Measurements from ENCODE around the gene KIF7. TPM values are rescaled to one million over a fixed set of nuclear protein-coding genes. Genes with fewer than 3 reads are reported as not detected.

Gene KIF7
- total and polyA plus RNA-seq, 2 of the 4 experiments (the other 2 are of a cell fraction) = 5.0 to 9.0 TPM

GRCh38 chr15:89646416-89647141 lies 8.7 kb downstream of the KIF7 start (continued):
- no peak for TF ChIP-seq BHLHE40 (IDR thresholded peaks at IDR 0.05; ENCODE audit: low read depth, low read length)

- H3K56ac ChIP-seq (ENCODE audit: extremely low read depth, insufficient read depth, low read length) = no peak overlapping the region
- no peak overlapping the region for H4K91ac ChIP-seq (ENCODE audit: insufficient read depth, low read depth, low read length)
- H3K18ac ChIP-seq (ENCODE audit: low read depth, low read length) = no peak overlapping the region
- H3K4ac ChIP-seq (ENCODE audit: low read depth, low read length) = no peak overlapping the region
- no peaks in the 10 kb centered on the region for H3K27me3 ChIP-seq (ENCODE audit: control insufficient read depth, insufficient read depth, low read length)
- no peak overlapping the region for H2BK5ac ChIP-seq (ENCODE audit: low read depth, low read length, poor library complexity, severe bottlenecking)
- peaks cover 37% of the 10 kb centered on the region for H3K36me3 ChIP-seq (ENCODE audit: control insufficient read depth, insufficient read depth, low read length)
- no peak overlapping the region for H2BK120ac ChIP-seq (ENCODE audit: low read depth, low read length)
- H3K79me1 ChIP-seq (ENCODE audit: low read depth in 1 of 2, low read length in 2 of 2) = peaks cover 3 to 13% of the 10 kb centered on the region in 2 experiments; a peak in 1 of 4 replicates
- H3K9me3 ChIP-seq (ENCODE audit: control insufficient read depth, insufficient read depth, low read length) = no peaks in the 10 kb centered on the region
- H4K8ac ChIP-seq (ENCODE audit: low read depth in 2 of 2, low read length in 2 of 2) = no peak overlapping the region
- no peak for ATAC-seq (ENCODE audit: low read depth)
- H3K4me2 ChIP-seq (ENCODE audit: low read depth, low read length) = no peak overlapping the region
- no peak overlapping the region for H3K27ac ChIP-seq (ENCODE audit: insufficient read depth, low read length)
- dilution Hi-C loops (cut with HindIII; ENCODE audit: low sequenced_read_pairs, unreplicated experiment) = no loop called here
- in situ Hi-C loops (cut with MboI; ENCODE audit: low sequenced_read_pairs) = no loop called here
- H2BK15ac ChIP-seq (ENCODE audit: low read depth, low read length) = no peak overlapping the region
- no peak for DNase-seq
- ChIA-PET CTCF (no interaction called here), POLR2A (ENCODE audit: unreplicated experiment) (no interaction called here)
- 0 out of 2 replicates have a peak, but pooled peaks cover 3% of the 10 kb centered on the region for H4K20me1 ChIP-seq (ENCODE audit: insufficient read depth, low read length)
- H3K14ac ChIP-seq (replicated peaks; ENCODE audit: low read depth, low read length) = no peak overlapping the region
- intact Hi-C loops (cut with micrococcal nuclease) = no loop called here
- H4K5ac ChIP-seq (ENCODE audit: low read depth, low read length) = no peak overlapping the region
- H3K9ac ChIP-seq (ENCODE audit: low read depth, low read length) = no peak overlapping the region
- no TSS peak for BruUV-seq (replicated peaks)
- peaks cover 3% of the 10 kb centered on the region; the same call in 1 of the 2 replicates for H3K9me1 ChIP-seq (ENCODE audit: insufficient read depth, low read length)
- no peak overlapping the region for H2AK9ac ChIP-seq (replicated peaks; ENCODE audit: low read depth, low read length, poor library complexity)
- no peak overlapping the region for H3K23ac ChIP-seq (ENCODE audit: low read depth, low read length)
- H2BK20ac ChIP-seq (ENCODE audit: low read depth, low read length) = no peak overlapping the region
- no CpG with 5 or more reads among the region's 8 CpGs for WGBS, 2 experiments (ENCODE audit: extremely low coverage in 2 of 2, insufficient read length in 1 of 2)
- no peak overlapping the region for H3K4me3 ChIP-seq (ENCODE audit: insufficient read depth, low read depth, low read length)
- H2AFZ ChIP-seq (replicated peaks; ENCODE audit: low read length, poor library complexity) = no peak overlapping the region
- H3K4me1 ChIP-seq (ENCODE audit: control insufficient read depth, insufficient read depth, low read length) = peaks cover 2% of the 10 kb centered on the region; the same call in 1 of the 2 replicates
- H2AK5ac ChIP-seq (ENCODE audit: low read depth, low read length) = no peak overlapping the region
- TF ChIP-seq CEBPB (IDR thresholded peaks at IDR 0.05; ENCODE audit: low read depth, low read length) (no peak), FOS (IDR thresholded peaks at IDR 0.05; ENCODE audit: low read depth, low read length) (no peak), BHLHE40 (IDR thresholded peaks at IDR 0.05; ENCODE audit: low read depth, low read length) (no peak), MAZ (IDR thresholded peaks at IDR 0.05; ENCODE audit: borderline replicate concordance, low read depth, low read length) (no peak), SMC3 (IDR thresholded peaks at IDR 0.05; ENCODE audit: low read depth, low read length) (no peak), NFE2L2 (IDR thresholded peaks at IDR 0.05; ENCODE audit: low read depth, low read length) (no peak)
- TF ChIP-seq, protein P1, sequence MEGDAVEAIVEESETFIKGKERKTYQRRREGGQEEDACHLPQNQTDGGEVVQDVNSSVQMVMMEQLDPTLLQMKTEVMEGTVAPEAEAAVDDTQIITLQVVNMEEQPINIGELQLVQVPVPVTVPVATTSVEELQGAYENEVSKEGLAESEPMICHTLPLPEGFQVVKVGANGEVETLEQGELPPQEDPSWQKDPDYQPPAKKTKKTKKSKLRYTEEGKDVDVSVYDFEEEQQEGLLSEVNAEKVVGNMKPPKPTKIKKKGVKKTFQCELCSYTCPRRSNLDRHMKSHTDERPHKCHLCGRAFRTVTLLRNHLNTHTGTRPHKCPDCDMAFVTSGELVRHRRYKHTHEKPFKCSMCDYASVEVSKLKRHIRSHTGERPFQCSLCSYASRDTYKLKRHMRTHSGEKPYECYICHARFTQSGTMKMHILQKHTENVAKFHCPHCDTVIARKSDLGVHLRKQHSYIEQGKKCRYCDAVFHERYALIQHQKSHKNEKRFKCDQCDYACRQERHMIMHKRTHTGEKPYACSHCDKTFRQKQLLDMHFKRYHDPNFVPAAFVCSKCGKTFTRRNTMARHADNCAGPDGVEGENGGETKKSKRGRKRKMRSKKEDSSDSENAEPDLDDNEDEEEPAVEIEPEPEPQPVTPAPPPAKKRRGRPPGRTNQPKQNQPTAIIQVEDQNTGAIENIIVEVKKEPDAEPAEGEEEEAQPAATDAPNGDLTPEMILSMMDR (conservative IDR thresholded peaks at IDR 0.05; ENCODE audit: low read depth, low read length) = no peak
- TF ChIP-seq, protein P2, sequence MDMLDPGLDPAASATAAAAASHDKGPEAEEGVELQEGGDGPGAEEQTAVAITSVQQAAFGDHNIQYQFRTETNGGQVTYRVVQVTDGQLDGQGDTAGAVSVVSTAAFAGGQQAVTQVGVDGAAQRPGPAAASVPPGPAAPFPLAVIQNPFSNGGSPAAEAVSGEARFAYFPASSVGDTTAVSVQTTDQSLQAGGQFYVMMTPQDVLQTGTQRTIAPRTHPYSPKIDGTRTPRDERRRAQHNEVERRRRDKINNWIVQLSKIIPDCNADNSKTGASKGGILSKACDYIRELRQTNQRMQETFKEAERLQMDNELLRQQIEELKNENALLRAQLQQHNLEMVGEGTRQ (IDR thresholded peaks at IDR 0.05; ENCODE audit: low read depth, low read length) = no peak
Observed at GRCh38 chr15:89645680-89646079, 9.6 kb downstream of the KIF7 start.
